Testis (tissue), 2 donors: ENCODE results near the gene ARSG.

Experiments
- POLR2A ChIP-seq: fragments of 450-650 bp; IDR thresholded peaks from one replicate; pipeline ENCODE4 v1.6.1; 2017; ENCODE audit warnings: antibody characterized with exemption, mild to moderate bottlenecking, moderate library complexity
- TF ChIP-seq, protein P1 (sequence below), 3 experiments: fragments of 450-650 bp in 2 of 3; fragments of 200-600 bp in 1 of 3; sonication (generic) in 1 of 3; IDR thresholded peaks; one replicate each; pipeline ENCODE4 v1.5.1; 2016 to 2019; ENCODE audit warnings: antibody characterized with exemption in 3 of 3, mild to moderate bottlenecking in 2 of 3, moderate library complexity in 1 of 3

DNA sequence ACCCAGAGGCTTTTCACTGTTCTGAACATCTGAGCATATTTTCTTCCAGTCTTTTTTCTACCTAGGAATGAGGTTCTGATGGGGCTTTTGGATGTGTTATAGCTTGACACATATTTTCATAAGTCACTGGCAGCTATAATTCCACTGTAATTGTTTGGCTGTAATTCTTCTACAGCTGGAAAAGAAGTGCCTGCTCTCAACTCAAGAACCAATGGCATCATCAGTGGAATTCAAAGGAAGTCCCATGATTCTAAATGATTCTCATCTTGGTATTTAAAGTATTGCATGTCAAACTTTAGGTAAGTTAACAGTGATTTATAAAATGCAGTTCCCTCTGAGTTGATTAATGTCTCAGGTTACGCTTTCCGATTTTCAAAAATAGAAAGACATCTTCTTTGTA is 149.2 kb downstream of the ARSG start:
- TF ChIP-seq, protein P1, sequence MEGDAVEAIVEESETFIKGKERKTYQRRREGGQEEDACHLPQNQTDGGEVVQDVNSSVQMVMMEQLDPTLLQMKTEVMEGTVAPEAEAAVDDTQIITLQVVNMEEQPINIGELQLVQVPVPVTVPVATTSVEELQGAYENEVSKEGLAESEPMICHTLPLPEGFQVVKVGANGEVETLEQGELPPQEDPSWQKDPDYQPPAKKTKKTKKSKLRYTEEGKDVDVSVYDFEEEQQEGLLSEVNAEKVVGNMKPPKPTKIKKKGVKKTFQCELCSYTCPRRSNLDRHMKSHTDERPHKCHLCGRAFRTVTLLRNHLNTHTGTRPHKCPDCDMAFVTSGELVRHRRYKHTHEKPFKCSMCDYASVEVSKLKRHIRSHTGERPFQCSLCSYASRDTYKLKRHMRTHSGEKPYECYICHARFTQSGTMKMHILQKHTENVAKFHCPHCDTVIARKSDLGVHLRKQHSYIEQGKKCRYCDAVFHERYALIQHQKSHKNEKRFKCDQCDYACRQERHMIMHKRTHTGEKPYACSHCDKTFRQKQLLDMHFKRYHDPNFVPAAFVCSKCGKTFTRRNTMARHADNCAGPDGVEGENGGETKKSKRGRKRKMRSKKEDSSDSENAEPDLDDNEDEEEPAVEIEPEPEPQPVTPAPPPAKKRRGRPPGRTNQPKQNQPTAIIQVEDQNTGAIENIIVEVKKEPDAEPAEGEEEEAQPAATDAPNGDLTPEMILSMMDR (IDR thresholded peaks at IDR 0.05): no peak
- TF ChIP-seq POLR2A: no peak
